GM21526 (cell line): ENCODE data around the gene SLFN5.
"Not testable (repeated sequence)": the region's sequence is repeated elsewhere in the genome, so short reads cannot be mapped to it uniquely, and the experiment has no call there.

Experiments used
- ATAC-seq: cut with Tn5 transposase; IDR thresholded peaks from one replicate; pipeline ENCODE4 v1.9.1; 2021; ENCODE audit warnings: moderate library complexity; ENCODE audit not compliant: unreplicated experiment, low FRiP score

SLFN5 gene

DNA sequence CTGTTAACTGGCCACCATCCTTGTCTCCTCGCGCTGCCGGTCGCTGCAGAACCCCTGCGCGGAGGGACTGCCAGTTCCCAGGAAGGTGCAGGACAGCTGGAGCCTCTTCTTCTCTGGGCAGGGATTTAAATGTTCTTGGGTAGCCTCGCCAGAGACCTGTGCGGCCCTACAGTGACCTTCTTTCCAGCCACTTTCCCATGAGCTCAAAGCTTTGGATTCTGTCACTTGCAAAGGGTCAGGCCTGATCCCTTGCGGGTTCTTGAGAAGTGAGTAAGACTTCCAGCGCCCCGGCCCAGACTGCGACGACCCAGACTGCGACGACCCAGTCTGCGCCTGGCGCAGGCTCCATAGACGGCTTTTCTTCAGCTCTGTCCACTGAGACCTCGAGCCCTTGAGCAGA, 1.4 kb upstream of the SLFN5 start:
- no peak for ATAC-seq

DNA sequence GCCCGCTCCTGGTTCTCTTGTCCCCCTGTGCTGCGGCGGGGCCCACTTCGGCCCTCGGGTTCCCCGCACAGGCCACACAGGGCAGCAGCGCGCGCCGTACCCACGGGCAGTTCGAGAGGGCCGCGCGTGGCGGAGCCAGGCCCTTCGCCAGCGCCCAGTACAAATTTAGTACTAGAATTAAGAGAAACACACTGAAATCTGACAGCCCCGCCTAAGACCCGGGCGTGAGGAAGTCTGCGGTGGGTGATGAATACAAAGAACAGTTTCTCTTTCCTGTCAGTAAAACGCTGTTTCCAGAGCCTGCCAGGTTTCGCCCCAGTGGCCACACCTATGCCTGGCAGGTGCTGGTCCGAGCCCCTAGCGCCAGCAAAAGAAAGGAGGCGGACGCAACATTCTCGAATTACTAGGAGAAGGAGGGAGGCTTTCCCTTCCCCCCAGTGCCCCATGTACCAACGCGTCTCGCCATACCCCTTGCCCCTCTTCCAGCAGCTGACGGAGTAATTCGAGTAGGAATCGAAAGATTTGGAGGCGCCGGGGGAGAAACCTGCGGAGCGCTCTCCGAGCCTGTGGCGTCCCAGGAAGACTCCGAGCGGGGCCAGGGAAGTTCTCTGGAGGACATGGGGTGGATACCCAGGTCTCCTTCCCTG, 591 bp upstream of the SLFN5 start:
- ATAC-seq, result peak; percentile 56

DNA sequence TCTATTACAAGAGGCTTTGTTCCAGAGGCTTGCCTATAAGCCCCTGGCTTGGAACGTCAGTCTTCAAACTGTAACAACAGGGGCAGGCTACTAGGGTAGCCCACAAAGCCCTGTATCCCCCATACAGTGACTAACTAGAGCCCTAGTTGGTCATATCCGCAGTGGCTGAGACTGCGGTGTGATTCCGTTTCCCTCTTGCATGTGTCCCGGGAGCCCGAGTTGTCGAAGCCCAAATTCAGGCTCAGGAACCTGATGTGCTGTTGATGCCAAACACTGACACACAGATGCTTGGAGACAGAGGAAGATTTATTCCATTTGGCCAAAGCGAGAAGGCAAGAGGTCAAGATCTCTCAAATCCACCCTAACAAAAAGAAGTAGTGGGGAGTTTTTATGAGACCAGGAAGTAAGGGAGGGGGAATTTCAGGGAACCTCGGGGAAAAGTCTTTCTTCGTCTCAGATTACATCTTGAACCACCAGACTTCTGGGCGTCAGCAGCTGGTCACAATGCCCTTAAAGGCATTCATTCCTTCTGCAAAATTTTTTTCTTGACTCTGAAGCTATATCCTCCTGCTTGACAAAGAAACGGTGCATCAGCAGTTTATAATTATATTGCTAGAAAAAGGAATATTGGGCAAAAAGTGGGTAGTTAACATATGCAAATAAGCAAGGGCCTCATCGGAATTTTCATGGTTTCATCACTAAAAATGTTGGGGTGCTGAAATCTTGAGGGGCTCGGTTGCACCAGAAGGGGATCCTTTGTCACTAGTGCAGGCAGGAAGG, 879 bp downstream of the SLFN5 start:
- no peak for ATAC-seq

DNA sequence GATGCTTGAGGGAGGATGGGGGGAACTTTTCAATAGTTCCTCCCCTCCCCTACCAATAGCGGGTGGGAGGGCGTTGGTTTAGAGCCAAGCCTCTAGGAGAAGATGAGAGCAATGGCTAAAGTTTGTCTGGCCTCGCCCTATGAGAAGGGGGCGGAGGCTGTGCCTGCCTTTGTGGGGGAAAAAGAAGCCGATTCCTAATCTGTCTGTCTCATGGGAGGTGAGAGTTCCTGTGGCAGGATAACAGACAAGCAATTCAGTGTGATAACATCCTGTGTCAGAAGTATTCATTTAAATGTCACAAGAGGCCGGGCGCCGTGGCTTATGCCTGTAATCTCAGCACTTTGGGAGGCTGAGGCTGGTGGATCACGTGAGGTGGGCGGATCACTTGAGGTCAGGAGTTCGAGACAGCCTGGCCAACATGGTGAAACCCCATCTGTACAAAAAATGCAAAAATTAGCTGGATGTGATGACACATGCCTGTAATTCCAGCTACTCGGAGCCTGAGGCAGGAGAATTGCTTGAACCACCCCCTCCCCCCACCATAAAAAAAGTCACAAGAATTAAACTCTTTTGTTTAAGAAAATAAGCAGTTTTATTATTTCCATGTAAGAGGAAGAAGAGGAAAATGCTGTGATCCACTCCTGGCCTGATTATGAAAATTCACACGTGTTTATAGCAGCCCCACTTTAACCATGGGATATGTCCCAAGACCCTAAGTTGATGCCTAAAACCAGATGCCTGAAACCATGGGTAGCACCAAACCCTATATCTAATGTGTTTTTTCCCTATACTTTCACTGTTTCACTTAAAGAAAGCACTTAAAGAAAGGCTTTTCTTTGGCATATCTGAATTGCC, 1.7 kb downstream of the SLFN5 start:
- peak; percentile 45 for ATAC-seq

DNA sequence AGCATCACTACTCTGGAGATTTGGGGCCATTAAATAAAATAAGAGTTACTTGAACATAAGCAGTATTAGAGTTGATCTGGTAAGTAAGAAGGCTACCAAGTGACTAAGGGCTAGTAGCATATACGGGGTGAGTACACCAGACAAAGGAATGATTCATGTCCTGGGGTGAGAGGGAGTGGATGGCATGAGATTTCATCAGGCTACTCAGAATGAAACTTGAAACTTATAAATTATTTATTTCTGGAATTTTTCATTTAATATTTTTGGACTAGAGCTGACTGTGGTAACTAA, 2.3 kb downstream of the SLFN5 start:
- ATAC-seq, result no peak

DNA sequence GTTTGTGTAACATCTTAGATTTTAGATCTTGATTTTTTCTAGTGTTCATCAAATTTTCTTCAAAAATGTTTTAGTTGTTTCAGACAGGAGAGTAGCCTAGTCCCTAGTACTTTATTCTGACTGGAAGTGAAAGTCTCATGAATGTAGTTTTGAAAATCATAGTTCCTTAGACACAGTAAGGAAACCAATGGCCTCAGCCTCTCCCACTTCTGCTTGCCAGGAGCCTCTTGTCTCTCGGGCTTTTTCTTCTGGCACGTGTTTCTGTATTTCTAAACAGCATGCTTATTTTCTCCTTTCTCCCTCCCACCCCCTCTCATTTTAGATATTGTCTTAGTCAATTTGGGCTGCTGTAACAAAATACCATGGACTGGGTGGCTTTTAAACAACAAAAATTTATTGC, 9.8 kb downstream of the SLFN5 start:
- no peak for ATAC-seq

DNA sequence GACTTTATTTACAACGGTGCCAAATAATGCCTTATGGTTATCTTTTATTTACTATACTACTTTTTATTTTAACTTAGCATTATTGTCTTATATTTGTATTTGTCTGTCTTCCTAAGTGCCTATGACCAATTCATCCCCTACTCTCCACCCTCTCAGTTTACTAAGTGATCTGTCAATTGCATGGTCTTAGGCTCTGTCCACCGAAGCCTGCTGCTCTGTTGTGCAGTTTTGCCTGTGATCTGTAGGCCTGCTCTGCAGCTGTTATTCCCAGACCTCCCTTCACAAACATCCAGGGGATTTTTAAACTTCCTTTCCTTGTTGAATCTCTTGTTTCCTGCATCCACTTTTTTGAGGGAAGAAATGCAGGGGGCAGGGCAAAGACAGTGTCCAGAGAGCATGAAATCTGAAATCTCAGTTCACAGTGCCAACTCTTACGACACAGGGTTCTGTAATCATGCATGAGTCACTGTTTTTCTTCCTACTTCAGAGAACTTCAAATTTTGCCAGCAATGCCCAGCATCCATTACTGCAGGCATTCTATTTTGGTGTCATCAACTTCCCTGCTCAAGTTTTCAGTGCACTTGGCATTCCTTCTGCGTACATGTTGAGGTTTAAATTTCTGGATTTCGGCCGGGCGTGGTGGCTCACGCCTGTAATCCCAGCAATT, 11.4 kb downstream of the SLFN5 start:
- no peak for ATAC-seq

DNA sequence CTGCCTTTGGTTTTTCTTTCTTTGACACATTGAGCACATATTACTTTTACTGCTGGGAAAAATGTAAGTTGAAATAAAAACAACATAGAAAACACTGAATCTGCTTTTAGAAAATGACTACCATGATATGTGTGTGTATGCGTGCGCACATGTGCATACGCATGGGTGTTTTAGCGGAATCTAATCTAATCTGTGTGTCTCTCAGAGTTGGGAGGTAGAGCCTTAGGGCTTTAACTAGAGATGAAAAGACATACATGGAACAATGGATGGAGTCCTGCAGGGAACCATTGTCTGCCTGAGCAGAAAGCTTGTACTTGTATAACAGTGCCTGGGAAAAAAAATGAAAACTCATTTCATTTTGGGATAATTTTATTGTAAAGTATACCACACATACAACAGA, 12.4 kb downstream of the SLFN5 start:
- ATAC-seq, result no peak

DNA sequence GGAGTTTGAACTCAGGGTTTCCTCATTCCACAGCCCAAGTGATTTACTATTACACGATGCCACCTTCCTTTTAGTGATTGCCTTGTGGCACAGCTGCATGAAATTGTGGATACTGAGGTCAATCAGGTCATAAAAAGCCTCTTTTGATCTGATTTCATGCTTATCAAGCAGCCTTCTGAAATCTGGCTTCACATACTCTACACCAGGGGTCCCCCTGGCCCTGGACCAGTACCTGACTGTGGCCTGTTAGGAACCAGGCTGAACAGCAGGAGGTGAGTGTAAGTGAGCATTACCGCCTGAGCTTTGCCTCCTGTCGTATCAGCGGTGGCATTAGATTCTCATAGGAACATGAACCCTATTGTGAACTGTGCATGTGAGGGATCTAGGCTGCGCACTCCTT, 13.8 kb downstream of the SLFN5 start:
- no peak for ATAC-seq

DNA sequence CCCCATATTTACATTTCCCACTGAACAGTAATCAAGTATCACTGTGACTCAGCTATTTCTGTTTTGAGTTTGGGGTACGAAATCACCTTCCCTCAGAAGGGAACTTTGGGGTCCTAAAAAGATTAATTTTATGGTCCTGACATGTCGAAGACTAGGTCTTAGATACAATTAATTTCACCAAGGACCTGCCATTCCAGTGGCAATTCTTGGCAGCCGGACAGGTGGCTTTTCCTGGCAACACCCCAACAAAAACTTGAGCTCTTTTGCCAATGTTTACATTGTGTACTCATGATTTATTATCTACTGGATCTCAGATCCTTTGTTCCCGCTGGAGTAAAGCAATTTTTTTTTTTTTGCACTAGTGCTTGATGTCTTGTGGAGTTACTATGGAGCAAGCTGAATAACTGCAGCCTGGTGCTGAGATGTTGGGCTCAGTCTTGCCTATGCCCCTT, 14.4 kb downstream of the SLFN5 start:
- ATAC-seq, result no peak

DNA sequence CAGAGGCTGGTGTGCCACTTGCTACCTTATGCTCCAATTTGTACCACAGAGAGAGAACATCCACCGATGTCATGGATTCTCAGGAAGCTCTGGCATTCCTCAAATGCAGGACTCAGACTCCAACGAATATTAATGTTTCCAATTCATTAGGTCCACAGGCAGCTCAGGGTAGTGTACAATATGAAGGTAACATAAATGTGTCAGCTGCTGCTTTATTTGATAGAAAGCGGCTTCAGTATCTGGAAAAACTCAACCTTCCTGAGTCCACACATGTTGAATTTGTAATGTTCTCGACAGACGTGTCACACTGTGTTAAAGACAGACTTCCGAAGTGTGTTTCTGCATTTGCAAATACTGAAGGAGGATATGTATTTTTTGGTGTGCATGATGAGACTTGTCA, 16.1 kb downstream of the SLFN5 start:
- no peak for ATAC-seq

DNA sequence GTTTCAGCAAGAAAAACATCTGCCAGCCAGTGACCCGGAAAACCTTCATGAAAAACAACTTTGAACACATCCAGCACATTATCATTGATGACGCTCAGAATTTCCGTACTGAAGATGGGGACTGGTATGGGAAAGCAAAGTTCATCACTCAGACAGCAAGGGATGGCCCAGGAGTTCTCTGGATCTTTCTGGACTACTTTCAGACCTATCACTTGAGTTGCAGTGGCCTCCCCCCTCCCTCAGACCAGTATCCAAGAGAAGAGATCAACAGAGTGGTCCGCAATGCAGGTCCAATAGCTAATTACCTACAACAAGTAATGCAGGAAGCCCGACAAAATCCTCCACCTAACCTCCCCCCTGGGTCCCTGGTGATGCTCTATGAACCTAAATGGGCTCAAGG, 22.2 kb downstream of the SLFN5 start:
- ATAC-seq, result no peak

DNA sequence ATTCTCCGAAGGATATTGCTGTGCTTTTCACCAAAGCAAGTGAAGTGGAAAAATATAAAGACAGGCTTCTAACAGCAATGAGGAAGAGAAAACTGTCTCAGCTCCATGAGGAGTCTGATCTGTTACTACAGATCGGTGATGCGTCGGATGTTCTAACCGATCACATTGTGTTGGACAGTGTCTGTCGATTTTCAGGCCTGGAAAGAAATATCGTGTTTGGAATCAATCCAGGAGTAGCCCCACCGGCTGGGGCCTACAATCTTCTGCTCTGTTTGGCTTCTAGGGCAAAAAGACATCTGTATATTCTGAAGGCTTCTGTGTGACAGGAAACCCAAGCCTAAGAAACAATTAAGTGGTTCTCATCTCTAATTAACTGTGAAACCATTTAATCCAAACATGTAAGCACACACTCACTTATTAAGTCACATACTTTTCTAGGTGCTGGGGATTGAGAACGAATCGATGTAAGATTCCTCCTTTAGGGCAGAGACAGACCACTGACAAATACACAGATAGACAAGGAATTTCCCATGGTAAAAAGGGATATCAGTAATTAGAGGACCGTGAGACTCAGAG, 22.8 kb downstream of the SLFN5 start:
- ATAC-seq, result no peak

DNA sequence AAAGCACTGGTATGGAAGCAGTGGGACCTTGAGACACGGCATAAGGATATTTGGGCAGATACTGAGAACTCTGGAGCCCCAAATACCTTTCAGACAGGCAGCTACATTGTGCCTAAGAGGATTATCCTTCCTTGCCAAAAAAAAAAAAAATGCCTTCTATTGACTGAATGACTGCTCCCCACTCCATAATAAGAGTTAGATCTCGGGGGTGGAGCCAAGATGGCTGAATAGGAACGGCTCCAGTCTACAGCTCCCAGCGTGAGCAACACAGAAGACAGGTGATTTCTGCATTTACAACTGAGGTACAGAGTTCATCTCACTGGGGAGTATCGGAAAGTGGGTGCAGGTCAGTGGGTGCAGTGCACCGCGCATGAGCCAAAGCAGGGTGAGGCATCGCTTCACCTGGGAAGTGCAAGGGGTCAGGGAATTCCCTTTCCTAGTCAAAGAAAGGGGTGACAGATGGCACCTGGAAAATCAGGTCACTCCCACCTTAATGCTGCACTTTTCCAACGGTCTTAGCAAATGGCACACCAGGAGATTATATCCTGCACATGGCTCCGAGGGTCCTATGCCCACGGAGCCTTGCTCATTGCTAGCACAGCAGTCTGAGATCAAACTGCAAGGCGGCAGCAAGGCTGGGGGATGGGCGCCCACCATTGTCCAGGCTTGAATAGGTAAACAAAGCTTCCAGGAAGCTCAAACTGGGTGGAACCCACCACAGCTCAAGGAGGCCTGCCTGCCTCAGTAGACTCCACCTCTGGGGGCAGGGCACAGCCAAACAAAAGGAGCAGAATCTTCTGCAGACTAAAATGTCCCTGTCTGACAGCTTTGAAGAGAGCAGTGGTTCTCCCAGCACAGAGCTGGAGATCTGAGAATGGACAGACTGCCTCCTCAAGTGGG, 31.5 kb downstream of the SLFN5 start:
- ATAC-seq, result not testable (repeated sequence)

DNA sequence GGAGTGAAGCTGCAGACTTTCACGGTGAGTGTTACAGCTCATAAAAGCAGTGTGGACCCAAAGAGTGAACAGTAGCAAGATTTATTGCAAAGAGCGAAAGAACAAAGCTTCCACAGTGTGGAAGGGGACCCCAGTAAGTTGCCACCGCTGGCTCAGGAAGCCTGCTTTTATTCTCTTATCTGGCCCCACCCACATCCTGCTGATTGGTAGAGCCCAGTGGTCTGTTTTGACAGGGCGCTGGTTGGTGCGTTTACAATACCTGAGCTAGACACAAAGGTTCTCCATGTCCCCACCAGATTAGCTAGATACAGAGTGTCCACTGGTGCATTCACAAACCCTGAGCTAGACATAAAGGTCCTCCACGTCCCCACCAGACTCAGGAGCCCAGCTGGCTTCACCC, 35.6 kb downstream of the SLFN5 start:
- ATAC-seq, result not testable (repeated sequence)

DNA sequence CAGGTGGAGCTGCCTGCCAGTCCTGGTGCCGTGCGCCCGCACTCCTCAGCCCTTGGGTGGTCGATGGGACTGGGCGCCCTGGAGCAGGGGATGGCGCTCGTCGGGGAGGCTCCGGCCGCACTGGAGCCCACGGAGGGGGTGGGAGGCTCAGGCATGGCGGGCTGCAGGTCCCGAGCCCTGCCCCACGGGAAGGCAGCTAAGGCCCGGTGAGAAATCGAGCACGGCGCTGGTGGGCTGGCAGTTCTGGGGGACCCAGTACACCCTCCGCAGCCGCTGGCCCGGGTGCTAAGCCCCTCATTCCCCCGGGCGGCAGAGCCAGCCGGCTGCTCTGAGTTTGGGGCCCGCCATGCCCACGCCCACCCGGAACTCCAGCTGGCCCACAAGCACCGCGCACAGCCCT, 36.0 kb downstream of the SLFN5 start:
- ATAC-seq, result not testable (repeated sequence)

DNA sequence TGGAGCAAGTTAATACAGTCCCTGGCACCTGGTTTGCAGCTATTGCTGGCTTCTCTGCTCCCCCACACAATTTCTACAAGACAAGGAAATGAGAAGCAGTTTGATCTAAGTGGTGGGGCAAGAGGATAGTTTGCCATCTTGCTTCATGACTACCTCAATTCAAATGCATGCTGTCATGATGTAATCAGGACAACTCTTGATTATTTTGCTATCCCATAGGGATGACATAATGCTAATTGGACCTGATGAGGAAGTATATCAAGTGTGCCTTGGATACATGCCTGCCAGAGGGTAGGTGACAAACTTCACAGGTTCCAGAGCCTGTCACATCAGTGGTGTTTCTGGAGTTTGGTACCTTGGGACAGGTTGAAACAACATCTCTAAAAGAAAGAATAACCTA, 40.9 kb downstream of the SLFN5 start:
- ATAC-seq, result no peak

DNA sequence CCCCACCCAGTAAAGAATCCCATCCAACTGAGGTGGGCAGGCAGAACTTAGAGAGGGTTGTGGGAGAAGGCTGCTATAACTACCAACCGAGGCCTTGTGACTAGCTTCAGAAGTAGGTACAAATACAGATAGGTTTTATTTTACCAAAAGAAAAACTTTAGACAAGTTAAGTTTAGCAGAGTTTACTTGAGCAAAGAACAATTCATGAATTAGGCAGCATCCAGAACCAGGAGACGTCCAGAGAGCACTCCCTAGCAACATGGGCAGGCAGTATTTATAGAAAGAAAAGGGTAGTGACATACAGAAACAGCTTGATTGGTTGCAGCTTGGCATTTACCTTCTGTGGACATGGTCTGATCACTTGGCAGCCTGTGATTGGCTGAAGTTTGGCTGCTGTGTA, 42.1 kb downstream of the SLFN5 start:
- no peak for ATAC-seq

DNA sequence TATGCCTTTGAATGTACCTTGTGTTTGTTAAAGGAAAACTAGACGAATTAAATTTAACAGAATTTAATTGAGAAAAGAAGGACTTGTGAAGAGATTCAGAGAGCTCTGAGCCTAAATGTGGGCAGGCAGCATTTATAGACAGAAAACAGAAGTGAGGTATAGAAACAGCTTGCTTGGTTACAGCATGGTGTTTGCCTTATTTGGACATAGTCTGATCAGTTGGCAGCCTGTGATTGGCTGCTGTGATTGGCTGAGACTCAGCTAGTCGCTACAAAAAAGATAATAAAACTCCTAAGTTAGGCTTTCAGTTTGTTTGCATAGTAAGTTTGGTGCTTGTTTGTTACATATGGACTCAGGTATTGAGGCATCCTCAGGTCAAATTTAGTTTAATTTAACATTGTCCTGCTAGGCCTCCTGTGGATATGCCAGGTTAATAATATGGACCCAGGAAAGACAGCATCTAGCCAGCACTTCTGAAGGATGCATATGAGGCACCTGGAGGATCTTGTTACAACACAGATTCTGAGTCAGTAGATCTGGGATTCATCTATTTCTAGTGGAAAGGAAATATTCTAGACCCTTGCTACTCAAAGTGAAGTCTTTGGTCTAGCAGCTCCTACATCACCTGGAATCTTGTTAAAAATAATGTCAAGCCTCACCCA, 43.4 kb downstream of the SLFN5 start:
- ATAC-seq, result no peak
